Stimulated activated CD8-positive, alpha-beta memory T cell treated with anti-CD3 and anti-CD28 coated beads, Interleukin-4, amount 100 ng/mL, for 48 hours (primary cell): ENCODE results near the gene HMGCLL1.

Experiments
- DNase-seq: peaks from one replicate; pipeline ENCODE4 v3.0.0-alpha.2; 2020

Gene HMGCLL1

DNA sequence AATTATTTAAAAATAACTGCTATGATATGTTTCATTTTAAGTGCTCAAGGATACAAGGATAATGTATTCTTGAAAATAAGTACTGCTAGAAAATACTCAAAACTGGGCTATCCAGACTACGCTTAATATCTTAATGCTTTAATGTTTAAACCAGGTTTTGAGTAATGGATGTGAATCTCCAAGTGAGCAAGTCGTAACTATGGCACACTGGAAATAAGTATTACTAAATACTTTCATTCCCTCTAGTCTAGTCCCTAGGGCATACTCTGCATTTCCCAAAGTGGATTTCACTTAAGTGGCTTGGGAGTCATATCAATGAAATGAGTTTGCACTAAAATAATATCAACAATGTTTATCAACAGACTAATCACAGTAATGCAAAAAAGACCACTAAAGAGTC, 48.1 kb downstream of the HMGCLL1 start:
- no peak for DNase-seq

GRCh38 chr6:55528624-55529023, 50.4 kb downstream of the HMGCLL1 start:
- no peak for DNase-seq

GRCh38 chr6:55524441-55524840, 54.6 kb downstream of the HMGCLL1 start:
- DNase-seq = no peak

GRCh38 chr6:55518529-55519060, 60.4 kb downstream of the HMGCLL1 start:
- DNase-seq = no peak

DNA sequence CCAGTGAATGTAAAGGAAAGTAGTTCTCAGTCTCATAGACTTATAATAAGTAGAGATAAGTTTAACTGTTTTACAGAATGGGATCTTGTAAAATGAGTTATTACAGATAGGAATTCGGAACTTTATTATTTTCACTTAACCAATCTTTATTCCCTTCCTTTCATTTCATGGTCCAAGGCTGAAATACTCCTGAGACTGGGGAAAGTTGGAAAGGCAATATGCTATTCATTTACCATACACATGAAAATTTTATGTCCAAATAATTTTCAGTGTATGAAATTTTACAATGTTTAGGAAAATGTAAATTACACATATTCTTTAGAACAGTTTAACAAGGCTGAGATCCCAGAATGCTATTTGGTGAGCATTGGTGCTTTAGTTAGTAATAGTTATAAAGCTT, 62.3 kb downstream of the HMGCLL1 start:
- no peak for DNase-seq

DNA sequence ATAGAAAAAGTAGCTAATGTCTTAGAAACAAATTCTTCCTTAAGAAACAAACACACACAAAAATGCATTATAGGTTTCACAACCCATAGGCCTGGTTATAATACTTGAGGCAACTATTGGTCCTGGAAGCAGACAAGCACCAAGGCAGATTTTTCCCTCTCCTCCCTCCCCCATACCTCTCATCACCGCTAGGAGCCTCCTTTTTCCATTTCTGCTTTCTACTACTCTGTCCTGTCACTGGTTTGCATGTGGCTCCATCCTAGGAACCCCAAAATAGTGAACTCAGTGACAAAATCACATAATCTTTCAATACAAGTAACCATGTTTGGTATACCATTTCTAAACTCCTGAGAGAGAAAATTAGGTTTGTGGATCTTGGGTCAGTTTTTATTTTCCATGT, 66.1 kb downstream of the HMGCLL1 start:
- no peak for DNase-seq

DNA sequence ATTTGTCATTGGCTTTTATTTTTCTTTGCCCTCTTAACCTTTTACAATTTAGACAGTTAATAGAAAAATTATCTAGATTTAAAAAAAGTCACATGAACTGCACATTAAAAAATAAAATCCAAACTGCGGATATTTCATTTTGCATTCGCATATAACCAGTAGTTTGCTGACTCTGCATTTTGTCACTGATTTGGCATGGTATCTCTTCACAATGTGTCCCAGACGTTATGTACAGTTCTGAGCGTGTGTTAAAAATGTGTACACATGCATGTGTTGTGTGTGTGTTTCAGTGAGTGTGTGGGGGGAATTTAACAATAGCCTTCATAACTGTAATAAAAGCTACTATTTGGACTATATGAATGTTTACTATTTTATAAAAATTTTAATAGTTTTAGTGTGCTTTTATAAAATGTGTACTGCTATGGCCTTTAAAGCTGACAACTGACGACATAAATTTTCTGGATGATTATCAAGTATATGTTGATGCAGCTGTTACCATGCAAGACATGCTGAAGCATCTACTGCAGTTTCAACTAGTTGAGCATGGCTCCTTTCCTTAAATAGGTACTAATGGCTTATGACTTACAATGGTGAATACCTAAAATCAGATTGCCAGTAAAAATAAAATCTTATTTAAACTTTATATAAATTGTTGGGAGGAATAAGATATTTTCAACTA, 67.7 kb downstream of the HMGCLL1 start:
- DNase-seq = no peak

DNA sequence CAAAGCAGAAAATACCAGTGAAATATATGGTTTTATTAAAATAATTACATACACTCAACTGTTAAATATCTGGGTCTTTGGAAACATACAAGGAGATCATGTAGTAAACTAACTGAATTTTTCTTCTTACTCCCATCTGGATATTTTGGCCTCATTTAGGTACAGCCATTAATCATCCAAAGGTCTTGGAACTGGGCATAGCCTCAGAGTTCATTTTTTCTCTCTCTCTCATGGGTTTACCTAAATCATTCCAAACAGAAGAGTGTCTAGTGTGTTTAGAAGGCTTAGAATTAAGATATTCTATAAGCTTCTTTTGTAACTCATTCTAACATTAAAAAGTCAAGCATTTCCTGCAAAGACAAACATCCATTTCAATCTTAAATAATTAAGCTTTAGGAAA, 79.4 kb downstream of the HMGCLL1 start:
- DNase-seq = no peak

- no peak for DNase-seq
These were observed 81.3 kb downstream of the HMGCLL1 start for GRCh38 chr6:55497694-55498093.

- no peak for DNase-seq
These were observed 82.8 kb downstream of the HMGCLL1 start for GRCh38 chr6:55496201-55496600.

- DNase-seq = no peak
These were observed 83.7 kb downstream of the HMGCLL1 start for GRCh38 chr6:55495277-55495676.

GRCh38 chr6:55494411-55494810, 84.6 kb downstream of the HMGCLL1 start:
- DNase-seq = no peak

- no peak for DNase-seq
These were observed 86.7 kb downstream of the HMGCLL1 start for GRCh38 chr6:55492259-55492658.

GRCh38 chr6:55490871-55491270, 88.1 kb downstream of the HMGCLL1 start:
- DNase-seq = no peak

- no peak for DNase-seq
These were observed 104.6 kb downstream of the HMGCLL1 start for GRCh38 chr6:55474382-55474781.

DNA sequence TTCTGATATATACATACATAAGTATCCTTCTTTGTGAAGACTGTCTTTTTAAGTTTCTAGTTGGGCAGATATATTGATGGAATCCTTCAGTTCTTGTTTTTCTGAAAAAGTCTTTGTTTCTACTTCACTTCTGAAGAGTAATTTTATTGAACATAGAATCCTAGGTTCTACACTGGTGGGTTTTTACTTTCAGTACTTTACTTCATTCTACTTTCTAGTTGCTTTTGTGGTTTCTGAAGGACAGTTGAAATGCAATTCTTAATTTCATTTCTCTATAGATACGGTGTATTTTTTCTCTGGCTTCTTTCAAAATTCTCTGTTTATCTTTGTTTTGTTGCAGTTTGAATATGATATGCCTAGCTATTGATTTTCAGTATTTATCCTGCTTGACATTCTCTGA, 105.3 kb downstream of the HMGCLL1 start:
- DNase-seq = no peak

GRCh38 chr6:55469951-55470366, 109.0 kb downstream of the HMGCLL1 start:
- DNase-seq = no peak

DNA sequence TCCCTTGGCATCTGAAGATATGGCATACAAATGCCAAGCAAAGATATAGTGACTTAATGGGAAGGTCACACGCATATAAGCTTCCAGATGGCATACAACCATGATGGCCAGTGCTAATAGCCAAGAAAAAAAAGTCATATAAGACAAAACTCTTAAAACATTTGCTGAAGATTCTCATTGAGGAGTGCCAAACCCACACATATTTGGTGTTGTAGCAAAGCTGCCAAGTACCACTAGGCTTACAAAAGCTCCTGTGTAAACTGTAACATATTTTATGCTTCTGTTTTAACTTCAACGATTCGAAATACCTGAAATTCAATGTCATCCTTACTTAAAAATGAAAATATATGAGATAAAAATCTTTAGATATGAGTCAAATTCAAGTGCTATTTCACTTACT, 123.0 kb downstream of the HMGCLL1 start:
- DNase-seq = no peak

- DNase-seq = no peak
These were observed 129.0 kb downstream of the HMGCLL1 start for GRCh38 chr6:55450005-55450404.

- DNase-seq = no peak
These were observed 129.8 kb downstream of the HMGCLL1 start for GRCh38 chr6:55449225-55449624.

GRCh38 chr6:55448451-55448850, 130.5 kb downstream of the HMGCLL1 start:
- DNase-seq = no peak

DNA sequence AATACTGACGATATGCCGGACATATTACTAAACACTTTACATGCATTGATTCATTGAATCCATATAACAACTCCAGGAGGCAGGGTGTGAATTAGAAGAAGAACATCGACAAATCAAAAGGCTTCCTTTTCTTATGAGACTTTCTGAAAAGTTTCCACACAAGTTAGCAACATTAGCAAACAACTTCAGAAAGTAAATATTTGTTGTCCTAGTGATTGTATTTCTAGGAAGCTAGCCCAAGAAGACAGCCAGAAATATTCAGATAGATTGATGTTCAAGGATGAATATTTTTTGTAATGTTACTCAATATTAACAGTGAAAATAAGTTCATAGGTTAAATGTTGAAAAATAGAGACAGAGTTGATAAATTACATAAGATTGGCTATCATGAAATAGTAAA, 131.1 kb downstream of the HMGCLL1 start:
- DNase-seq = no peak

DNA sequence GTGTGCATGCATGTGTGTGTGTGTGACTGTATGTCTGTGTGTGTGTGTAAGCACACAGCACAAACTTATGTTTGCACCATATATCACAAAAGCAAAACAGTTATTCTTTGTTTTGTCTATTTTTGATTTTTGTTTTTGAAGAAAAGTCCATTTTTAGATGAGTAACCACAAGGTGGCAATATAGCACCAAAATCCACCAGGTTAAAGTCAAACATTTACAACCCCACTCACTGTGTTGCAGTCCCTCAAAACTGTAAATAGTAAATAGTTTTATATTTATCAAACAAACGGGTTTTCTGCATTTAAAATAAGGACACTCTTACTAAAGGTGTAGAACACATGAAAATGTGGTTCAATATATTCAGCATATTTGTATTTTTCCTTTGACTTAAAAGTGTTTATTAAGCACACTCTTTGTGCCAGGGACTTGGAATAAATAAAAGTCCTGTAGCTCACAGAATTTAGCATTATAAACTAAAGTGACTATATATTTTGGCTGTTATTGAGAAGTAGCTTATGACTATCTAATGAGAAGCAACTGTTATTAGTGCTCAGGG, 133.3 kb downstream of the HMGCLL1 start:
- no peak for DNase-seq

DNA sequence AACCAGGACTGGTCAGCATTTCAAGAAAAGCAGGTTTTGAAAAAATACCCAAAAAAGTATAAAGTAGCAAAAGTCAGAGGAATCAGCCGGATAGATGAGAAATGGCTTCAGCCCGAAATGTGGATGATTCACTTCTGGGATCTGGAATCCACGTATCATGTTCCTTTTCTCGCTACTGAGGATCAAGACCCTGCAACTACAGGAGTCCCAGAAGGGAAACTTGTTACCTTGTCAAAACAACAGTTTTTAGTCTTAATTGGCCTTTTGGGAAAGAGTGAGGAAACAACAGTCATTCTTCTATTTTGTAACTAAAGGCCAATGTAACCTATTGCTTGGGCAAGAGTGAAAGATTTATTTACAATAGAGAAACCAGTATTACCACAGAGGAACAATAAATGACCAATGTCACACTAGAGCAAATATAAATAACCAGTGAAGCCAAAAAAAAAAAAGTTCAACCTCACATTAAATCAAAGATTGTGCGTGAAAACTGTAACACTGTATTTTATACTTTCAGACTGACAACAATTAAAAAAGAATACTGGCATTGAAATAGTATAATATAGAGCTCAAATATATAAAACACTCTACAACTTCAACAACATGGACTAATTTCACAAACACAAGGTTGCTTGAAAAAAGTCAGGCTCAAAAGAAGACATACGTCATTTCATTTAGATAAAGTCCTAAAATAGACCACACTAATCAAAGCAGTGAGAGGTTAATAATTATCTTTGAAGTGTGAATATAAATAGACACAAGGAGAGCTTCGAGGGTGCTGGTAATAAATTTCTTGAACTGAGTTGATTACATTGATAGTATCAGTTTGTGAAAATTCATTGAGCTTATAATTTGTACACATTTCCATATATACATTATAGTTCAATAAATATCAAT, 135.5 kb downstream of the HMGCLL1 start:
- DNase-seq = no peak
